ENCODE results near the gene PNPLA6.
"Not testable (repeated sequence)": the region's sequence is repeated elsewhere in the genome, so short reads cannot be mapped to it uniquely, and the experiment has no call there.

PNPLA6 gene

DNA sequence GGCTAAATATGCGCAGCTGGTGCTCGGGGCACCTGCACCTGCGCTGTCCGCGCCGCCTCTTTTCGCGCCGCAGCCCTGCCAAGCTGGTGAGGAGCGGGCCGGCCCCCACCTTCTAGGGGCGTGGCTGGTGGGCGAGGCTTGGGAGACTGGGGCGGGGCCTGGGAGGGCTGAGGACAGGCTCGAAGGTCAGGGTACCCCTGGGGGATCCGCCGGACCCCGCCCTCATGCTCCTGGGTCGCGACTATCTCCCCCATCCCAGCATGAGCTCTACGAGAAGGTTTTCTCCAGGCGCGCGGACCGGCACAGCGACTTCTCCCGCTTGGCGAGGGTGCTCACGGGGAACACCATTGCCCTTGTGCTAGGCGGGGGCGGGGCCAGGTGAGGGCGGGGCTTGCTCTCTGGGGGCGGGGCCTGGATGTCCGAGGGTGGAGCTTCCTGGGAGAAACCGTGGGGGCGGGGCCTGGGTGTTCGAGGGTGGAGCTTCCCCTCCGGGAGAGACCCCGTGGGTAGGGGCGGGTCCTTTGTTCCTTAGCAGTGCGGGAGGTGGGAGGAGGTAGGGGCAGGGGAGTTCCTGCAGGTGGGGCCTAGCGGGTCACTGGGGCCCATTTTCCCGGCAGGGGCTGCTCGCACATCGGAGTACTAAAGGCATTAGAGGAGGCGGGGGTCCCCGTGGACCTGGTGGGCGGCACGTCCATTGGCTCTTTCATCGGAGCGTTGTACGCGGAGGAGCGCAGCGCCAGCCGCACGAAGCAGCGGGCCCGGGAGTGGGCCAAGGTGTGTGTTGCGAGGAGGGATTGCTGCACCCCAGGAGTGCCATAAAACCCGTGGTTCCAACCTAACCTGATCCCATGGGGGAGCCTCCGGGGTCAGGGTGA, 19.7 kb downstream of the PNPLA6 start:
- DNase-seq (ENCODE audit: low read depth in 3 of 3) = peak in 1 of 3 experiments; percentile 24

DNA sequence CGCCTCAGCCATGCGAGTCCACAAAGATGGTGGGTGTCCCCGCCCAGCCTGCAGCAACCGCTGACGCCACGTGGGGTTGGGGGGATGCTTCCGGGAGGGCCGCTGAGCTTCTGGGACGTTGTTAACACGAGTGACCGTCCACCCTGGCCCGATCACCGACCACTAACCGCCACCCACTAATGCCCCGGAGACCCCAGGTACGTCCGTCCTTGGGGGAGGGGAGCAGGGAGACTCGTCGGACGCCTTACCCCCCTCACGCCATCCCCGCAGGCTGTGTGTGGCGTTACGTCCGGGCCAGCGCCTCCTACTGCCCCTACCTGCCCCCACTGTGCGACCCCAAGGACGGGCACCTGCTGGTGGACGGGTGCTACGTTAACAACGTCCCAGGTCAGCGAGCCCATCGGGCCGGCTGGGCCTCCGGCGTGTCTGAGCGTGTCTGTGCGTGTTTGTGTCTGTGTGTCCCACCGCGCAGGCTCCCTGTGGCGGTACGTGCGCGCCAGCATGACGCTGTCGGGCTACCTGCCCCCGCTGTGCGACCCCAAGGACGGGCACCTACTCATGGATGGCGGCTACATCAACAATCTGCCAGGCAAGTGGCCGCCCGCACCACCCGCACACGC, 21.3 kb downstream of the PNPLA6 start:
- no peak for DNase-seq (ENCODE audit: low read depth in 3 of 3)

DNA sequence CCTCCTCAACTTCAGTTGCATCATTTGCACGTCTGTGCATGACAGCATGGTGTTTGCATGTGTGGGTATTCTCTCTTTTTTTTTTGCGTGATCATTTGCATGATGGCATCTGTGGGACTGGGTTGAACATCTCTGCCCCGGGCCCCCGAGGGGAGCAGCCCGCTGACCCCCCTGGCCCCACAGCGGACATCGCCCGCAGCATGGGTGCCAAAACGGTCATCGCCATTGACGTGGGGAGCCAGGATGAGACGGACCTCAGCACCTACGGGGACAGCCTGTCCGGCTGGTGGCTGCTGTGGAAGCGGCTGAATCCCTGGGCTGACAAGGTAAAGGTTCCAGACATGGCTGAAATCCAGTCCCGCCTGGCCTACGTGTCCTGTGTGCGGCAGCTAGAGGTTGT, 23.1 kb downstream of the PNPLA6 start:
- DNase-seq (ENCODE audit: low read depth in 3 of 3) = no peak

DNA sequence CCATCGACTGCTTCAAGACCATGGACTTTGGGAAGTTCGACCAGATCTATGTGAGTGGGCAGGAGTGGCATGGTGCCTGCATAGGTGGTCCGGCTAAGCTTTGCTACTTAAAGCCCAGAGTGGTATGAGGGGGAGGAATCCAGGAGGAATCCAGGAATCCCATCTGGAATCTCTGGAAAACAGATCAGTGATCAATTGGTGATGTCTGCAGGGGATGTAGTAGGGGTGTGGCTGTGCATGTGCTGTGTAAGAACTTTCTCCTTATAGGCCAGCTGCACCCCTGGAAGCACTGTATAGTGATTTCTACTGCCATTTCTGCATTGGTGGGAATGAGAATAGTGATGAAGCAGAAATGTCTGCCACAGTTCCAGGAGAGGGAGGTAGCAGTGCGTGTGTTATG, 23.6 kb downstream of the PNPLA6 start:
- no peak for DNase-seq (ENCODE audit: low read depth in 3 of 3)

DNA sequence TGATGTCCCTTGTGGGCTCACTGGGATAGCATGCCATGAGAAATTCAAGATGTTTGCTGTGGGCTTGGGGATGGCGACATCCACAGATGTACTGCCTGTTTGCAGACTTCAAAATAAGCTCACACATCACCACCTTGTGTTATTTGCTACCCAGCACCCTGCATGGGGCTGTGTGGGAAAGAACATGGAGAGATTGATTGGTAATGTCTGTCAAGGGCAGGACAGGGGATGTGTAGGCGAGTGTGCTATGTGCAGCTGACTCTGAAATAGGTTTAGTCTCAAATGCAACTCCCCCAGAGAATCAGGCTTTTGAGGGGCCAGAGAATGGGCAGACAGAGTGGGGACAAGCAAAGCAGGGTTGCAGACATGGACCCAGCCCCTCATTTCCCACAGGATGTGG, 24.7 kb downstream of the PNPLA6 start:
- no peak for DNase-seq (ENCODE audit: low read depth in 3 of 3)

DNA sequence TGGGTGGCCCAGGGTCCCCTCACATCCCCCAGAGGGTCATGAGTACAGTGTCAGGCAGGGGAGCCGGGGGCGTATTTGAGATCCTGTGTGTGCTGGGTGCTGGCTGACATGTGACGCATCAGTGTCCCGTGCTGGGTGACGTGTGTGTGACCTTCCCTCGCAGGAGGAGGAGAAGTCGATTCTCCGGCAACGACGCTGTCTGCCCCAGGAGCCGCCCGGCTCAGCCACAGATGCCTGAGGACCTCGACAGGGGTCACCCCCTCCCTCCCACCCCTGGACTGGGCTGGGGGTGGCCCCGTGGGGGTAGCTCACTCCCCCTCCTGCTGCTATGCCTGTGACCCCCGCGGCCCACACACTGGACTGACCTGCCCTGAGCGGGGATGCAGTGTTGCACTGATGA, 25.8 kb downstream of the PNPLA6 start:
- DNase-seq (ENCODE audit: low read depth in 3 of 3) = no peak

DNA sequence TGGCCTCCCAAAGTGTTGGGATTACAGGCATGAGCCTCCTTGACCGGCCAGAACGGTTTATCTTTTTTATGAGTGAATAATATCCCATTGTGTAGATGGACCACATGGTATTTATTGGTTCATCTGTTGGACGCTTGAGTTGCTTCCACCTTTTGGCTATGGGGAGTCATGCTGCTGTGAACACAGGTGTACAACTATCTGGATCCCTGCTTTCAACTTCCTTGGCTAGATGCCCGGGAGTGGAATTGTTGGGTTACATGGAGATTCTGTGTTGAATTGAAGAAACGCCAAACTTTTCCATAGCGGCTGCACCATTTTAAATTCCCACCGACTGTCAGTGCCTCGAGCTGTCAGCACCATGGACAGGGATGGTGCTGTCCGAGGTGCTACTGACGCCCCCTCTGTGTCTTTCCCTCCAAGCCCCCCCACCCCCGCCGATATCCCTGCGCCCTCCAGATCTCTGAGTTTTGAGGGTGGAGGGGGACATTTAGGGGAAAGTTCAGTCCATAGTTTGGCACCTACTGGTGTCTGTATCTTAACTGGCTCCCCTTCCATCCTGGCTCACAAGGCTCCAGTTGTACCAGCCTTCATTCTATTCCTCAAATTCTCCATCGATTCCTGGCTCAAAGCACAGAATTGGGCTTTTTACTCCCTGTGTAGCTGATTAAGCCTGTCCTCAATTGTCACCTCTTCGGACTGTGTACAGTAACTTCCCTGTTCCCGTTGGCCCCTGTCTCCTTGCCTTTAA, 27.3 kb downstream of the PNPLA6 start:
- DNase-seq (ENCODE audit: low read depth in 3 of 3) = no peak

DNA sequence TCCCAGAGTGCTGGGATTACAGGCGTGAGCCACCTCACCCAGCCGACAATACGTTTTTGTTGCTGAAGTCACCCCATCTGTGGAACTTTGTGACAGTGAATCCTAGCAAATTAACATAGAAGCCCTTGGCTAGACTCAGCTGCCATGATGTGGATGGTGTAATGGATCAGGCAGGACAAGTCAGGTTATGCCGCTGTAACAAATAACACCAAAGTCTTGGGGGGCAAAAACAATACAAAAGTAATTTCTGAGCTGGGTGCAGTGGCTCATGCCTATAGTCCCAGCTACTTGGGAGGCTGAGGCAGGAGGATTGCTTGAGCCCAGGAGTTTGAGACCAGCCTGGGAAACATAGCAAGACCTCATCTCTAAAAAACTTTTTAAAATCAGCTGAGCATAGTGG, 29.3 kb downstream of the PNPLA6 start:
- DNase-seq (ENCODE audit: low read depth in 3 of 3) = no peak

DNA sequence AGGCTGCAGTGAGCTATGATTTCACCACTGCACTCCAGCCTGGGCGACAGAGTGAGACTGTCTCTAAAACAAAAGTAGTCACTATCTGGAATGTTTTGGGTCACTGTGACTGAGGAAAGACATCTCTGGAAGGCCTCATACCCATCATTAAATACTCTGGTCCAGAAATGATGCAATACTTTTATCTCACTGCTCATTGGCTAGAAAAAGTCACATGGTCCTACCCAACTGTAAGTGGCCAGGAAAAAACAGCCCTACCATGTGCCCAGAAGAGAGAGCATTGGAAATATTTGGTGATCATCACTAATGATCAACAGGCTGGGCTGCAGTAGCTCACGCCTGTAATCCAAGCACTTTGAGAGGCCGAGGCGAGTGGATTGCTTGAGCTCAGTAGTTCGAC, 29.8 kb downstream of the PNPLA6 start:
- DNase-seq (ENCODE audit: low read depth in 3 of 3) = no peak

DNA sequence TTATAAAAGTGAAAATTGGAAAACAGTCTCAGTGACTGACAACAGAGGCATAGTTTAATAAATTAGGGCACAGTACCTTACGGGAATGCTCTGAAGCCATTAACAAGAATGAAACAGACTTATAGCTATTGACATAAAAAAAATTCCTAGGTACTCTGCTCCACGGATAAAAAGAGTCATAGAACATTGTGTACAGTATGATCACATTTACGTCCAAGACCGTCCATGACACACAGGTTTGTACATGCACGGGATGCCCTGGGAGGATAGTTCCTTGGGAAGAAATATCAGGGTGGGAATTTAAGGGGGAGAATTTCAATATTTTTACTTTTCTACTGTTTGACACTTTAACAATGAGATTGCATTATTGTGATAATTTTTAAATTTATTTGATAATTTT, 35.2 kb downstream of the PNPLA6 start:
- no peak for DNase-seq (ENCODE audit: low read depth in 3 of 3)

DNA sequence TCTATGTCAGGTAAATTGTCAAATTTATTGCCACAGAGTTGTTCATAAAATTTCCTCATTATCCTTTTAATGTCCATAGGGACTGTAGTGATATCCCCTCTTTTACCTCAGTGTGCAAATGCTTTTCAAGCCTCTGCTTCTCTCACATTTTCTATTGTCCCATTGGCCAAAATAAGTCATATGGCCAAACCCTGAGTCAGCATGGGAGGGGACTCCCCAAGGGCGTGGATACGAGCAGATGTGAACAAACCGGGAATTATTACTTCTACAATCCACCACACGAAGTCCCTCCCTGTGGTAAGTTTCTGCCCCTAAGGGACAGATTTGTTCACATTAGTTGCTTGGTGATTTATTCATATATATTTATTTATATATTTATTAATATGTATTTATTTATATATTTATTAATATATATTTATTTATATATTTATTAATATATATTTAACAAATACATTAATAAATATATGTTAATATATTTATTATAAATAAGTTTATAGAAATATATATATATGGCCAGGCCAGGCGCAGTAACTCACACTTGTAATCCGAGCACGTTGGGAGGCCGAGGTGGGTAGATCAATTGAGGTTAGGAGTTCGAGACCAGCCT, 40.0 kb downstream of the PNPLA6 start:
- no peak for DNase-seq (ENCODE audit: low read depth in 3 of 3)

DNA sequence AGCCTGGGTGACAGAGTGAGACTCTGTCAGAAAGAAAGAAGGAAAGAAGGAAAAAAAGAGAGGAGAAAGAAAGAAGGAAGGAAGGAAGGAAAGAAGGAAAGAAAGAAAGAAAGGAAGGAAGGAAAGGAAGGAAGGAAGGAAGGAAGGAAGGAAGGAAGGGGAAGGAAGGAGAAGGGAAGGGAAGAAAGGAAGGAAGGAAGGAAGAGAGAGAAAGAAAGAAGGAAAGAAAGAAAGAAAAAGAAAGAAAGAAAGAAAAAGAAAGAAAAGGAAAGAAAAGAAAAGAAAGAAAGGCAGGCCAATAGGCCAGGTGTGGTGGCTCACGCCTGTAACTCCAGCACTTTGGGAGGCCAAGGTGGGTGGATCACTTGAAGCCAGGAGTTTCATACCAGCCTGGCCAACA, 41.9 kb downstream of the PNPLA6 start:
- DNase-seq (ENCODE audit: low read depth in 3 of 3) = not testable (repeated sequence)

DNA sequence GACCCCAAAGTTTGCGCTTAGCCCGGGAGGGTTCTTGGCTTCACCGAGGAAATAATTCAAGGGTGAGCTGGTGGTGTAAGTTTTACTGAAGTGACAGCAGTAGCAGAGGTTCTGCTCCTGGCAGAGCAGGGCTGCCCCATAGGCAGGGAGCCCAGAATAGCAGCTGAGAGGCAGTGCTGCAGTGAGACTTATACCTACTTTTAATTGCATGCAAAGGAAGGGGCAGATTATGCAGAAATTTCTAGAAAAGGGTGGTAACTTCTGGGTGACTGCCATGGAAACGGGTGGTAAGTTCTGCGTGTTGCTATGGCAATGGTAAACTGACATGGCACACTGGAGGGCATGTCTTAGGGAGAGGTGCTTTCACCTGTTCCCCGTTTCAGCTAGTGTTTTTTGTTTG, 42.6 kb downstream of the PNPLA6 start:
- DNase-seq (ENCODE audit: low read depth in 3 of 3) = no peak

DNA sequence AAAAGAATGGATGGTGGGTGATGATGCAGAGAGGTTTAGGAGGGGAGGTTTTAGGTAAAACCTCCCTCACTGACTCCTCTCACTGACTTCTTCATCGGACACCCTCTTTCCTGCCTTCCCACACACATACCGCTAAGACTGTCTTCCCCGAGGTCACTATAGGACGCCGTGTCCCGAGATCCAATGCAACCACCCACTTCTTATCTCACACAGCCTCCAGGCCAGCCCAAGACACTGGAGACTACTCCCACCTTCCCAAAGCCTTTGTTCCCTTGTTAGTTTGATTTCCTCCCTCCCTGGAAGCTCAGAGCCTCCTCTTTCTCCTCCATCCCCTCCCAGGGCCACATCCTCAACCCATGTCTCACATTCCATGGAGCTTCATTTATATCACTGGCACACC, 43.7 kb downstream of the PNPLA6 start:
- no peak for DNase-seq (ENCODE audit: low read depth in 3 of 3)

DNA sequence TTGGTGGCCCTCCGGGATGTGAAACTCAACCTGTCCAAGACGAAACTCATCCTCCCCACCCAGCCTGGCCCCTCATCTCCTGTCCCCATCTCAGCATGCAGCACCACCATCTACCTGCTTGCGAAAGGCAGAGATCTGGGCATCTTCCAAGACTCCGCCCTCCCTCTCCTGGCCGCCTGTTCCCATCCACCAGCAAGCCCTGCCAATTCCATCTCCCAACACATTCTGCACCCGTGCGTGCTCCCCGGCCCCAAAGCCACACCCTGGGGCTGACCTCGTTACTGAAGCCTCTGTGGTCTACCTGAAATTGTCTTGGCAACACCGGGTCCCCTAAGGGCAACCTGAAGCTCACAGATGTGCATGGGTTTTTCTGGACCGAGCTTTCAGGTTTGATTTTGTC, 46.9 kb downstream of the PNPLA6 start:
- DNase-seq (ENCODE audit: low read depth in 3 of 3) = no peak

DNA sequence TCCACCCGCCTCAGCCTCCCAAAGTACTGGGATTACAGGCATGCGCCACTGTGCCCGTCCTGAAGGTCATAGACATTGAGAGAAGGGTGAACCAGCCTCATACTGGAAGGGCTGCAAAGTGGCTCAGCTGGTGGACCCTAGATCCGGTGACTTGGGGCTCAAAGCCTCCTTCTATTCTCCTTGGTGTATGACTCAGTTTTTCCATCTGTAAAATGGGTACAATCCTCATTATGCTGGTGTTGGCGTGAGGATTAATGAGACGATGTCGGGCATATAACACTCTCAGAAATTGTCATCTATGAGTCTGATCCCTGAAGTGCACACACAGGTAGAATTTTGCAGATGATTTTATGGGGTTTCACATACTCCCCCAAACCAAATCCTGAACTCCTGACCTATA, 54.3 kb downstream of the PNPLA6 start:
- DNase-seq (ENCODE audit: low read depth in 3 of 3) = no peak

DNA sequence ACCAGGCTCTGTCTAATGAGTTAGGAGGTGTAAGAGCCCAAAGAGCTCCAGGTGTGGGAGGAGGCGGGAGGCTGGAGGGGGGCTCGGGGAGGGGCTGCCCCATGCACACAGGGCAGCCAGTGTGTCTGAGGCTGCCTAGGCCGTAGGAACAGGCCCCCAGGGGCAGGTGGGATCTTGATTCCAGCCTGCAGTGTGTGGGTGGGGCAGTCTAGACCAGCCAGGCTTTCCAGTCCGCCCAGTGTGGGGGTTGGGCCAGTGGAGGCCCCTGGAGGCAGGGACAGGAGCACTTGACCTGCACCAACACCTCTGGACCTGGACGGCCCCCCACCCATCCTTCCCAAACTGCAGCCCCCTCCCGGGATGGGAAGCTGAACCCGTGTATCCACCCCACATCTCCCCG, 54.7 kb downstream of the PNPLA6 start:
- no peak for DNase-seq (ENCODE audit: low read depth in 3 of 3)

DNA sequence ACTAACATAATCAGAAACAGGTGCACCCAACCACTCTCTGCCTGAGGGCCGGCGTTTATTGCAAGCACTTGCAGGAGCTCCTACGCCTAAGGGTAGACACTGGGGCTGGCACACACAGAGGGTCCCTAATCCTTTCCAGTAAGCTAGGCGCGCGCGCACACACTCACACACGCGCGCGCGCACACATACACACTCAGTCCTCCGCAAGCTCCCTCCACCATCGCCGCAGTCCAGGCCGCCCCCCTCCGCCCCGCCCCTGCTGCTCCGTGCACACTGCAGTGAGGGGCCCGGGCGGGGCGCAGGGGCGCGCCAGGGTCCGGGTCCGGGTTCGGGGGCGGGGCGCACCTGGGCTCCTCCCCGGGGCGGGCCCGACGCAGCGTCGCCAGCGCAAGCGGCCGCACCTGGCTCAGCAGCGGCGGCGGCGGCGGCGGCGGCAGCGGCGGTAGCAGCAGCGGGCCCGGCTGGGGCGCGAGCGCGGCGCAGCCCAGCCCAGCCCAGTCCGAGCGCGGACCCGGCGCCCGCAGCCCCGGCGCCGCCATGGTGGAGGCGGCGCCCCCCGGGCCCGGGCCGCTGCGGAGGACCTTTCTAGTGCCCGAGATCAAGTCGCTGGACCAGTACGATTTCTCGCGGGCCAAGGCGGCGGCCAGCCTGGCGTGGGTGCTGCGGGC, 60.1 kb downstream of the PNPLA6 start, which contains the start of gene CAMSAP3:
Gene CAMSAP3 (plus strand): TSS at position 398 of the 668 bp plus-strand sequence. CDS start 140 bp downstream, at position 538.
- DNase-seq (ENCODE audit: low read depth in 3 of 3) = peak in 1 of 3 experiments; percentile 42

DNA sequence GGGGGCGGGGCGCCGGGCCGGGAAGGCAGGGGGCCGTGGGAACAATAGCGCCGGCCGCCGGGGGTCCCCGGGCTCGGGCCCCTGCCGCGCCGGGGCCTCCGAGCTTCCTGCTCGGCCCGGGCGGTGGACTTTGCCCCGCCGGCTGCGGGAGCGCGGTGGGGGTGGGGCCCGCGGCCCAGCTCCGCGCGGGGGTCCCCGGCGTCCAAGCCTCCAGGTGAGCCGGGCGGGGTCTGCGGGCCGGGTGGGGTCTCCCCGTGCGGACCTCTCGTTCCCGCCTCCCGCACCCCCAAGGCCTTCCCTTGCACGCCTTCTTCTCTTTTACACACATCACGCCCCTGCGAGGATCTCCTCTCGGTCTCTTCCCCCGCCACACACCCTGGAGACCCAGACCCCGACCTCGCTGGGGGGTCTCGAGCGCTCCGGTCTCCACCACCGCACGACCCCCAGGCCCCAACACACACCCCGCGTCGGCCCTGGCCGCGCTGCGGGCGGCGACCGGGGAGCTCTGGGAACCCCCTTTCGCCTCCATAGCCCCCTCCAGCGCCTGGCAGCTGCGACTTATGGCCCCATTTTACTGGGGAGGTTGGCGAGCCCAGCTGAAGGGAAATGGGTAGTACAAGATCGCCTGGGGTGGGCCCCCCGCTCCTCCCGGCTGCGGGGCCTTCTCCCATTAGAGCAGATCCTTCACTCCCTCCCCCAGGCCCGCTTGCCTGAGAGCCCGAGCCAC, 60.9 kb downstream of the PNPLA6 start:
- no peak for DNase-seq (ENCODE audit: low read depth in 3 of 3)

DNA sequence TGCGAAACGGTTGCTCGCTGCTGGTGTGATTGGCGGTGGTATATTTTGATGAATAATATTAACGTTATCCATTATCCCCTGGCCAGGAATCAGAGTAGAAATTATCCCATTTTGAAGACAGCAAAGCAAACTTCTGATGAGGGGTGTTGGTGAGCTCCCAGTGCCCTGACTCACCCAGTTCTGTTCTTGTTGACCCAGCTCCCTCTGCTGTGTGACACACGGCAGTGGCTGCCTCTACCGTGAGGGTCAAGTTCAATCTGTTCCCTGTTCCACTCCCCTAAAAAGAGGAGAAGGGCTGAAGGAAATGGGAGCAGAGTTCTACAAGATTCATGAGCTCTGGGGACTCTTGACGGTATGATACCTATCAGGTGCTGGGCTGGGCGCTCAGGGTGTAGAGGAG, 62.2 kb downstream of the PNPLA6 start:
- DNase-seq (ENCODE audit: low read depth in 3 of 3) = no peak

DNA sequence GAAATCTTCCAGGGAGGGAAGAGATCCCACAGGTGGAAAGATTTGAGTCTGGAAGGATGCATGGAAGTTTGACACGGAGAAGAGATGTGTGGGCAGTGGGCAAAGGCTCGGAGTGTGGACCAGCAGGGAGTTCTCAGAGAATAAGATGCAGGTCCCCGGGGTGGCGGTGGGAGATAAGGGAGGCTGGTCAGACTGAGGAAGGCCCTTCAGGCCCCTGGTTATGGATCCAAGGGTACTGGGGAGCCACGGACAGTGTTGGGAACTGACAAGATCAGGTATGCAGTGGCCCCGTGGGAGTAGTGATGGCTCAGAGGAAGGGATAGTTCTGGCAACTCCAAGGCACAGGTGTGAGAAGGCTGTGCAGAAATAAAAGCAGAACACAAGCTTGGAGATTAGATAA, 62.7 kb downstream of the PNPLA6 start:
- DNase-seq (ENCODE audit: low read depth in 3 of 3) = no peak
